Epidermal melanocyte (primary cell): ENCODE measurements around the gene NPVF.

Experiments
- DNase-seq: peaks from one replicate; pipeline ENCODE4 v3.0.0; 2011; ENCODE audit warnings: low spot score; ENCODE audit not compliant: insufficient read length

NPVF gene

GRCh38 chr7:25234336-25234735 lies 6.0 kb upstream of the NPVF start:
- no peak for DNase-seq

DNA sequence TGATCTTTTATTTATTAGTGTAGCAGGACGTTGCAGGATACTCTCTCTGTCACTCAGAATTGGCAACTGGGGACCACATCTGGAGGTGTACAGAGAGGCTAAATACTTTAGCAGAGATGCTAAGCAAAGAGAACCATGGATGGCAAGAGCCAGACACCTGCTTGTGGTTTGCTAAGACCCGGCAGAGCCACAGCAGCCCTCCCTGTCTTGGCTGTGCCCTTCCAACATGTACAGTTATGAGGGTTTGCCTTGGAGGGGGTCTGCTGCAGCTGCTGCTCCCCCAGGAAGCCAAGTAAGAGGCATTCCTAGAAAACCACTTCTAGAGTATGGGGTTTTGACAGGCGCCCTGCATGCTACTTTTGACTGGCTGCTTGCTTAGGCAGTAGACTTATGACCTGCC lies 5.1 kb downstream of the NPVF start:
- no peak for DNase-seq

DNA sequence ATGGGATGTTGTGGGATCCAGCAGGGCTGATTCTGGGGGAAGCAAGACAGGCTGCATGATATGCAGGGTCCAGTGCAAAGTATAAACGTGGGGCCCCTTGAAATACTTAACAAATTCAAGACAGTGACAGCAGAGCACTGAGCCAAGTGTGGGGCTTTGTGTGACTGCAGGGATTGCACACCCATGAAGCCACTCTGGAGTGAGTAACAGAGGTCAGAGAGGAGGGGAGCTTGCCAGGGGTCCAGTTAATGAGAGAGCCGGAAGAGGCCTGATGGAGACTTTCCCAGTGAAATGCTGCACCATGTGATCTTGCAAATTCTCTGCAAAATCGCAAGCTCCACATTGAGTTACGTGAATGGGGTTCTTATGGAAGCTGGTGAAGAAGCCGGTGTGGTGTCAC lies 5.6 kb downstream of the NPVF start:
- DNase-seq: no peak

- DNase-seq: no peak
These were observed 7.3 kb downstream of the NPVF start for GRCh38 chr7:25221009-25221408.

DNA sequence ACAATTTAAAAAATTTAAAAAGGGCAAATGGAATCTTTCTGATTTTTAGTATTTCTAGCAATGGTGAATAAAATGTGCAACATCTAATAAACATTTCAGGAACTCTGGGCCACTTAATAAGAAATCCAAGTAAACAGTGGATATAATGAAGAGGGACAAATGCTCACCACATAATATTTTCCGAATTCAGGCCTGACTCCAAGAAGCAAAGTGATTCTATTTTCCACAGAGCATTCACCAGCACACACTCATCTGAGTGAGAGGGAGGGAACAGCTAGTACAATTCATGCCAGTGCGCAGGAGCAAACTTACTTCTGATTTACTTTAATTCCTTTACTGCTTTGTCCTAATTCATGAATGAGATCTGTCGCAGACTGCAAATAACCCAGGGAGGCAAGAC lies 10.1 kb downstream of the NPVF start:
- DNase-seq: no peak

GRCh38 chr7:25216837-25217236 lies 11.4 kb downstream of the NPVF start:
- DNase-seq: peak; percentile 28

DNA sequence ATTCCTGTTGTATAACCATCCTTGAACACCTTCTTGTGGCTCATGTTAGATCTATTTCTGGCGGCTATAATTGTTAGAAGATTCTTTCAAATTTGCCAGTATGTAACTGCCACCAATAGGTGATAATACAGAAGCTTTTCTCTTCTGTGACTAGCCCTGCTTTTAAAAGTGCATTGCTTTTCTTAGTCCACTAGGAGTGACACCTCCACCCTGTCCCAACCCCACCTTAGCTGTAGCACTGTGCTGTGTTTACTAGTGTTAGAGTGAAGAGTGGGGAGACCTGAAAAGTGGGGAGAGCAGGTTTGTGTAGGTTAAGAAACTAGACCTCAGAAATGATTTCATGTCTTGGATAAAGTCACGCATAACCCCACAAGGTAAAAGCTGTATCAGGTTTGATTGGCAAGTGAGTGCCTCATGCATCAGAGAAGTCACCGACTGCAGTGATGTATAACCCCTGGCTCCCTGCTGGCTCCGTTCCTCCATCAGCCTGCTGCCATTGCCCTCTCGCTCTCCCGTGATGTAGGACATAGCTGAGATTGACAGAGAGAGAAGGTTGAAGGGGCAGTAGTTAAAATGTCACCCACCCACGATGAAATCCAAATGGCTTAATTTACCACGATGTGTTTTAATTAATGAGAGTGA lies 12.5 kb downstream of the NPVF start:
- no peak for DNase-seq

GRCh38 chr7:25208525-25209221 lies 19.6 kb downstream of the NPVF start:
- no peak for DNase-seq

GRCh38 chr7:25207887-25208286 lies 20.4 kb downstream of the NPVF start:
- no peak for DNase-seq

DNA sequence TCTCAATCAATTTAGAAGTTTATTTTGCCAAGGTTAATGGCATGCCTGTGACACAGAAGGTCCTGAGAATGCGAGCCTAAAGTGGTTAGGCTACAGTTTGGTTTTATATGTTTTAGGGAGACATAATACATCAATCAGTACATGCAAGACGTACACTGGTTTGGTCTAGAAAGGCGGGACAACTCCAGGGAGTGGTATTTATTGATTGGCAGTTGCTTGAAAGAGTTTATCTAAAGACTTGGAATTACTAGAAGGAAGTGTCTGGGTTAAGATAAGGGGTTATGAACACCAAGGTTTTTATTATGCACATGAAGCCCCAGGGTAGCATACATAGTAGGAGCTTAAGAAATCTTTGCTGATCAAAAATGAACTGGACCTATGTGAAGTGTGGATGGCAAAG lies 21.5 kb downstream of the NPVF start:
- DNase-seq: no peak

- no peak for DNase-seq
These were observed 32.0 kb downstream of the NPVF start for GRCh38 chr7:25196132-25196896.

DNA sequence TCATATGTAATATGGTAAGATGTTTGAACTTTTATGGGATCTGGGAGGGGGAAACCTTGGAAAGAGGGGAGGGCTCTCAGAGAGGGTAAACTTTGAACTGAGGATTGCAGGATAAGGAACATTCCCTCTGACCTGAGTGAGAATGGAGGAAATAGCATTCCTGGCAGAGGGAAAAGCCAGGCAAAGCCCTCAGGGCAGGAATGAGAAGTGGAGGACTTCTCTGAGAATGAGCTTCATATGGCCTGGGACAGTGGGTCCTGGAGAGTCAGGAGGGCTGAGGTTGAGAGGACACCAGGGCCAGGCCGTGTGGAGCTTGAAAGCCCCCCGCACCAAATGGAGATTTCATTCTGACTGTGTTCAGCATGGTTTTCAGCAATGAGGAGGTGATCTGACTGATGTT lies 34.2 kb downstream of the NPVF start:
- DNase-seq: no peak

- DNase-seq: no peak
These were observed 36.2 kb downstream of the NPVF start for GRCh38 chr7:25192043-25192442.

GRCh38 chr7:25189197-25189596 lies 39.1 kb downstream of the NPVF start:
- no peak for DNase-seq

- DNase-seq: no peak
These were observed 40.4 kb downstream of the NPVF start for GRCh38 chr7:25187932-25188331.

GRCh38 chr7:25186436-25186835 lies 41.9 kb downstream of the NPVF start:
- DNase-seq: peak; percentile 54

- DNase-seq: no peak
These were observed 46.8 kb downstream of the NPVF start for GRCh38 chr7:25181532-25181931.

- DNase-seq: no peak
These were observed 47.3 kb downstream of the NPVF start for GRCh38 chr7:25180946-25181345.

GRCh38 chr7:25180592-25180923 lies 47.7 kb downstream of the NPVF start:
- DNase-seq: no peak

DNA sequence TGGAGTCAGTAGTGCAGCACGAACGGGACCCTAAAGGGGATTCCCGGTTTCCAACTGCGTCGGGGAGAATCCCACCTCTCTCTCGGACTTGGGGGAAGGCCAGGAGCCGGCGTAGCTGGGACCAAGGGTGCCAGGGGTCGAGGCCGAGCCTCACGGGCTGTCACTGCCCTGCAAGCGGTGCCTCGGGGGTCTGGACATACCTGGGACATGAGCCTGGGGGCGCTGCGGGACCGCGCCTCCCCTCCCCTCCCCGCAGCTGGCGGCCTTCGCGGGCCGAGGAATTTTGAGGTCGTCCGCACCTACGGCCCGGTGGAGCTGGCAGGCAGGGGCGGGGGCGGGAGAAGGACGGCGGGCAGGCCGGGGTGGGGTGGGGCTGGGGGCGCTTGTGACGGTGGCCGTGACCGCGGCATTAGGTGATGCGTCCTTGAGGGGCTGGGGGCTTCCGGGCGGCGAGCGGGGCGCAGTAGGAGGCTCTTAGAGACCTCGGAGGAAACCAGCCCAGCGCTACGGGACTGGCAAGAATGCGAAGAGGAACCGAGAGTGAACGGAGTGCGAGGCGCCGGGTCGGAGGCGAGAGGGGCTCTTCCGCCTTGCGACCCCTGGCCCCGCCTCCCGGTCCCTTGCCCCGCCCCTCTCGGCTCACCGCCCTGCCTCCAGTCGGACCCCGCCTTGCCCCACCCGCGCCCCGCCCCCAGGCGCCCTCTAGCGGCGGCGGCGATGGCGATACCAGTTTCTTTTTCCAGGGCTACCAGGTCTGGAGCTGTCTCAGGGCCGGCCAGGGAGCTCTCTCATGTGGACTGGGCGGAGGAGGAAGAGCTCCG lies 48.3 kb downstream of the NPVF start:
- peak; percentile 80 for DNase-seq

DNA sequence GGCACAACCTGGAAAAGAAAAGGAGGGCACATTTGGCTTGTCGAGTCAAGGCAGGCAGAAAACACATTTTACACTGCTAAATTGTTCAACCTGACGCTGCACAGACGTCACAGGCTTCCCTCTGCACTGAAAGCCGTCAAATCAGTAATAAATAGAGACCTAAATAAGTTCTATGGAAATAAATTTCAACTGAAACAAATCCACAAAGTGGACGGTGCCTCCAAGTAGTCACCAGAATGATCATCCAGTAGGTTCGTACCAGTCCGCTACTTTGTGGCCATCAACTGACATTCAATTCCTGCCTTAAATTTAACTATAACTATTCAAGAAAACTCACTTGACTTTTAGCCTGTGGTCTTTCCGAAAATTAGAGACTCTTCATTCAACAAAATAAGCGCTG lies 49.0 kb downstream of the NPVF start:
- no peak for DNase-seq
